ENCODE data around the gene SLC26A1. TPM values are rescaled to one million over a fixed set of nuclear protein-coding genes. Genes with fewer than 3 reads are reported as not detected.
"Not testable (repeated sequence)": the region's sequence is repeated elsewhere in the genome, so short reads cannot be mapped to it uniquely, and the experiment has no call there.

SLC26A1 gene
- total RNA-seq, 4 donors from 2014 or later: 0.30 TPM; not detected in 3

- H3K4me3 ChIP-seq: no peak overlapping the region
- no peaks in the 10 kb centered on the region for H3K4me1 ChIP-seq
- WGBS: 91% methylated on average over 6 of the region's 19 CpGs
- no peak overlapping the region for H3K27ac ChIP-seq
- TF ChIP-seq POLR2A (IDR thresholded peaks at IDR 0.05): no peak
- no peak for TF ChIP-seq POLR2AphosphoS5 (IDR thresholded peaks at IDR 0.05)
- TF ChIP-seq EP300 (IDR thresholded peaks at IDR 0.05): no peak
- TF ChIP-seq CTCF (IDR thresholded peaks at IDR 0.05): no peak
- H3K9me3 ChIP-seq: no peaks in the 10 kb centered on the region
- DNase-seq (ENCODE audit: low spot score in 2 of 2): peak; percentile 60 to 72
- H3K27me3 ChIP-seq: no peaks in the 10 kb centered on the region
- H3K36me3 ChIP-seq: peaks cover 13% of the 10 kb centered on the region
These were observed 45.7 kb downstream of the SLC26A1 start for GRCh38 chr4:947491-947971.

- TF ChIP-seq POLR2AphosphoS5 (IDR thresholded peaks at IDR 0.05) (no peak), POLR2A (IDR thresholded peaks at IDR 0.05) (no peak), CTCF (IDR thresholded peaks at IDR 0.05) (no peak), EP300 (IDR thresholded peaks at IDR 0.05) (no peak)
These were observed 46.4 kb downstream of the SLC26A1 start for GRCh38 chr4:946517-947471.

GRCh38 chr4:946103-946450 lies 47.1 kb downstream of the SLC26A1 start:
- no peaks in the 10 kb centered on the region for H3K4me1 ChIP-seq
- no peaks in the 10 kb centered on the region for H3K27me3 ChIP-seq
- DNase-seq (ENCODE audit: low spot score in 2 of 2): peak in 1 of 2 donors; percentile 21
- 71% methylated on average over 7 of the region's 9 CpGs for WGBS
- no peak for TF ChIP-seq POLR2AphosphoS5 (IDR thresholded peaks at IDR 0.05)
- no peak for TF ChIP-seq POLR2A (IDR thresholded peaks at IDR 0.05)
- no peak for TF ChIP-seq EP300 (IDR thresholded peaks at IDR 0.05)
- TF ChIP-seq CTCF (IDR thresholded peaks at IDR 0.05): no peak
- no peak overlapping the region for H3K4me3 ChIP-seq
- H3K36me3 ChIP-seq: peaks cover 5% of the 10 kb centered on the region
- H3K27ac ChIP-seq: no peak overlapping the region
- no peaks in the 10 kb centered on the region for H3K9me3 ChIP-seq

More at GRCh38 chr4:946517-947471, 46.4 kb downstream of the SLC26A1 start:
- WGBS: 77% methylated on average over 43 of the region's 62 CpGs
- Histone ChIP-seq H3K27me3 (no peaks in the 10 kb centered on the region), H3K27ac (no peak overlapping the region), H3K4me1 (no peaks in the 10 kb centered on the region), H3K9me3 (no peaks in the 10 kb centered on the region), H3K4me3 (no peak overlapping the region), H3K36me3 (peaks cover 12% of the 10 kb centered on the region)
- peak in 1 of 2 donors; percentile 72 for DNase-seq (ENCODE audit: low spot score in 2 of 2)

GRCh38 chr4:945274-946102 lies 47.7 kb downstream of the SLC26A1 start:
- no peak overlapping the region for H3K4me3 ChIP-seq
- H3K27me3 ChIP-seq: no peaks in the 10 kb centered on the region
- peaks cover 5% of the 10 kb centered on the region for H3K36me3 ChIP-seq
- H3K4me1 ChIP-seq: no peaks in the 10 kb centered on the region
- H3K9me3 ChIP-seq: no peaks in the 10 kb centered on the region
- TF ChIP-seq POLR2AphosphoS5 (IDR thresholded peaks at IDR 0.05): no peak
- no peak for TF ChIP-seq CTCF (IDR thresholded peaks at IDR 0.05)
- TF ChIP-seq POLR2A (IDR thresholded peaks at IDR 0.05): no peak
- TF ChIP-seq EP300 (IDR thresholded peaks at IDR 0.05): no peak
- no peak overlapping the region for H3K27ac ChIP-seq
- DNase-seq (ENCODE audit: low spot score in 2 of 2): peak in 1 of 2 donors; percentile 70
- WGBS: 78% methylated on average over 28 of the region's 28 CpGs

- not testable (repeated sequence) for H3K9me3 ChIP-seq; H3K27me3 ChIP-seq; H3K4me3 ChIP-seq; H3K4me1 ChIP-seq; H3K27ac ChIP-seq; DNase-seq (ENCODE audit: low spot score in 2 of 2); H3K36me3 ChIP-seq
- WGBS: 85% methylated on average over 4 of the region's 4 CpGs
These were observed 53.7 kb downstream of the SLC26A1 start for GRCh38 chr4:939508-939907.

Other genes with a start within 250 kb of the SLC26A1 start
- gene CPLX1, start 167.3 kb downstream of the SLC26A1 start, total RNA-seq: under 1 TPM in 2 of 4 donors, not detected in 2; 0.38 to 0.44 TPM
- 100 to 1,000 TPM; 108 to 166 (median 132) TPM for gene GAK, start 61.1 kb downstream of the SLC26A1 start, total RNA-seq
- 10 to 100 TPM; 41.1 to 98.3 (median 65.3) TPM for gene TMEM175, start 60.9 kb downstream of the SLC26A1 start, total RNA-seq
- gene DGKQ, start 19.8 kb downstream of the SLC26A1 start, total RNA-seq: 10 to 100 TPM; 19.5 to 27.6 (median 23.8) TPM
- gene IDUA, start 6.4 kb downstream of the SLC26A1 start, total RNA-seq: 10 to 100 TPM; 11.0 to 33.1 (median 19.7) TPM
- gene FGFRL1, start 18.2 kb upstream of the SLC26A1 start, total RNA-seq: 10 to 100 TPM in 3 of 4 donors, 1 to 10 TPM in 1; 9.0 to 19.9 (median 12.0) TPM
- 10 to 100 TPM in 1 of 4 donors, 1 to 10 TPM in 3; 2.4 to 16.5 (median 4.4) TPM for gene RNF212, start 120.2 kb upstream of the SLC26A1 start, total RNA-seq
- 10 to 100 TPM; 22.5 to 52.3 (median 31.8) TPM for gene SPON2, start 179.2 kb upstream of the SLC26A1 start, total RNA-seq

Data from suprapubic skin (tissue), 4 donors.